HepG2 (cell line): ENCODE data around the gene COMMD4. TPM values are rescaled to one million over a fixed set of nuclear protein-coding genes. Genes with fewer than 3 reads are reported as not detected.
A peak's percentile ranks its signal among the peaks of the same experiment; 100 is the strongest.

Source experiments
- AGO2 ChIP-seq: fragments of 200-400 bp; formaldehyde crosslinking; optimal IDR thresholded peaks from 2 replicates; pipeline ENCODE3; 2017; ENCODE audit warnings: mild to moderate bottlenecking, low read depth, low read length, moderate library complexity
- CC2D1A ChIP-seq: sonication (generic); formaldehyde crosslinking; IDR thresholded peaks from 2 replicates; pipeline ENCODE4 v1.8.1; 2023; ENCODE audit warnings: mild to moderate bottlenecking, missing genetic modification reagents
- HIVEP1 ChIP-seq: sonication (generic); formaldehyde crosslinking; IDR thresholded peaks from 2 replicates; pipeline ENCODE4 v1.4.0; 2020; ENCODE audit warnings: mild to moderate bottlenecking, missing genetic modification reagents
- KIAA2018 ChIP-seq: sonication (generic); formaldehyde crosslinking; IDR thresholded peaks from 2 replicates; pipeline ENCODE4 v1.5.0; 2020; ENCODE audit warnings: mild to moderate bottlenecking, missing genetic modification reagents, borderline replicate concordance
- MTA1 ChIP-seq: sonication (generic); formaldehyde crosslinking; IDR thresholded peaks from 2 replicates; pipeline ENCODE4 v1.4.0; 2020; ENCODE audit warnings: missing genetic modification reagents, mild to moderate bottlenecking, borderline replicate concordance
- PAX8 ChIP-seq: sonication (generic); formaldehyde crosslinking; IDR thresholded peaks from 2 replicates; pipeline ENCODE4 v1.8.0; 2022; ENCODE audit warnings: mild to moderate bottlenecking, missing genetic modification reagents, borderline replicate concordance
- POLR2AphosphoS5 ChIP-seq: IDR thresholded peaks from 2 replicates; pipeline ENCODE4 v1.6.1; 2012; ENCODE audit warnings: low read depth, low read length
- SETDB1 ChIP-seq: sonication (generic); formaldehyde crosslinking; IDR thresholded peaks from 2 replicates; pipeline ENCODE4 v1.5.1; 2020; ENCODE audit warnings: missing genetic modification reagents, mild to moderate bottlenecking, borderline replicate concordance
- SSRP1 ChIP-seq: IDR thresholded peaks from 2 replicates; pipeline ENCODE4 v1.6.1; 2016; ENCODE audit warnings: control low read depth
- ZBTB38 ChIP-seq: sonication (generic); formaldehyde crosslinking; IDR thresholded peaks from 2 replicates; pipeline ENCODE4 v1.5.1; 2020; ENCODE audit warnings: mild to moderate bottlenecking, missing genetic modification reagents
- ZFY ChIP-seq: sonication (generic); formaldehyde crosslinking; IDR thresholded peaks from 2 replicates; pipeline ENCODE4 v1.4.0; 2020; ENCODE audit warnings: missing genetic modification reagents
- ZNF709 ChIP-seq: sonication (generic); formaldehyde crosslinking; IDR thresholded peaks from 2 replicates; pipeline ENCODE4 v1.5.0; 2020; ENCODE audit warnings: mild to moderate bottlenecking, missing genetic modification reagents
- ZNF788 ChIP-seq: sonication (generic); formaldehyde crosslinking; IDR thresholded peaks from 2 replicates; pipeline ENCODE4 v1.5.0; 2020; ENCODE audit warnings: mild to moderate bottlenecking, missing genetic modification reagents, borderline replicate concordance
- polyA plus RNA-seq, 8 experiments: library from polyadenylated mRNA; depleted of rRNA in 3 of 8; stranded (reverse) in 7 of 8; unstranded in 1 of 8; fragments of >200 nt; fragmentation: Illumina TruSeq in 4 of 8; extraction: Trizol in 4 of 8; gene quantifications; 2 replicates each; pipeline versions ENCODE4 v1.2.1 to v1.2.3, GENCODE V29; 2011 to 2016; ENCODE audit warnings: low read depth in 4 of 8, missing spikeins in 1 of 8, mixed read lengths in 1 of 8; ENCODE audit not compliant: insufficient read depth in 1 of 8
- total RNA-seq, 5 experiments: library from RNA; depleted of rRNA; stranded (reverse); fragments of >200 nt; fragmentation: Illumina TruSeq; extraction: Trizol; gene quantifications; 2 replicates each; pipeline ENCODE4 v1.2.3, GENCODE V29; 2016; ENCODE audit warnings: low read depth in 1 of 5
- TF ChIP-seq, protein P1 (sequence below): sonication (generic); formaldehyde crosslinking; IDR thresholded peaks from 2 replicates; pipeline ENCODE4 v1.4.0; 2020; ENCODE audit warnings: missing genetic modification reagents
- TF ChIP-seq, protein P2 (sequence below): sonication (generic); formaldehyde crosslinking; IDR thresholded peaks from 2 replicates; pipeline ENCODE4 v1.4.0; 2020; ENCODE audit warnings: missing genetic modification reagents

COMMD4 gene
- total and polyA plus RNA-seq, 2 of the 13 experiments (the other 11 are each of a cell fraction or from before 2014, with no cell fraction given) = 45.8 to 89.9 TPM

DNA sequence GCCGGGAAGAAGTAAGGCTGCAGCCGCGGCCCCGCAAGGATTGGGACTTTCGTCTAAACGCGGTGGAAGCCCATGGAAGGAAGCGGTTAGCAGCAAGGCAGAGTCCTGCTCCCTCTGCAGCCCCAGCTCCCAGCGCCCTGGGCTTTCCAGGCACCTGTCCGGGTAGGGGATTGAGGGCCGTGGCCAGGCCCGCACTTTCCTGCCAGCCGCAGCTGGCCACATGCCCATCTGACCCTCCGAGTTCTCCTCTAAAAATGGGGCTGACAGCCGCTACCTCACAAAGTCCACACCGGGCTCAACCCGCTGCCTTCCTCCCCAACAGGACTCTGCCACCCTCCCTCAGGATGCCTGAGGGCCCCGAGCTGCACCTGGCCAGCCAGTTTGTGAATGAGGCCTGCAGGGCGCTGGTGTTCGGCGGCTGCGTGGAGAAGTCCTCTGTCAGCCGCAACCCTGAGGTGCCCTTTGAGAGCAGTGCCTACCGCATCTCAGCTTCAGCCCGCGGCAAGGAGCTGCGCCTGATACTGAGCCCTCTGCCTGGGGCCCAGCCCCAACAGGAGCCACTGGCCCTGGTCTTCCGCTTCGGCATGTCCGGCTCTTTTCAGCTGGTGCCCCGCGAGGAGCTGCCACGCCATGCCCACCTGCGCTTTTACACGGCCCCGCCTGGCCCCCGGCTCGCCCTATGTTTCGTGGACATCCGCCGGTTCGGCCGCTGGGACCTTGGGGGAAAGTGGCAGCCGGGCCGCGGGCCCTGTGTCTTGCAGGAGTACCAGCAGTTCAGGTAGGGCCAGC, 12.9 kb downstream of the COMMD4 start (continued):
- TF ChIP-seq, protein P1, sequence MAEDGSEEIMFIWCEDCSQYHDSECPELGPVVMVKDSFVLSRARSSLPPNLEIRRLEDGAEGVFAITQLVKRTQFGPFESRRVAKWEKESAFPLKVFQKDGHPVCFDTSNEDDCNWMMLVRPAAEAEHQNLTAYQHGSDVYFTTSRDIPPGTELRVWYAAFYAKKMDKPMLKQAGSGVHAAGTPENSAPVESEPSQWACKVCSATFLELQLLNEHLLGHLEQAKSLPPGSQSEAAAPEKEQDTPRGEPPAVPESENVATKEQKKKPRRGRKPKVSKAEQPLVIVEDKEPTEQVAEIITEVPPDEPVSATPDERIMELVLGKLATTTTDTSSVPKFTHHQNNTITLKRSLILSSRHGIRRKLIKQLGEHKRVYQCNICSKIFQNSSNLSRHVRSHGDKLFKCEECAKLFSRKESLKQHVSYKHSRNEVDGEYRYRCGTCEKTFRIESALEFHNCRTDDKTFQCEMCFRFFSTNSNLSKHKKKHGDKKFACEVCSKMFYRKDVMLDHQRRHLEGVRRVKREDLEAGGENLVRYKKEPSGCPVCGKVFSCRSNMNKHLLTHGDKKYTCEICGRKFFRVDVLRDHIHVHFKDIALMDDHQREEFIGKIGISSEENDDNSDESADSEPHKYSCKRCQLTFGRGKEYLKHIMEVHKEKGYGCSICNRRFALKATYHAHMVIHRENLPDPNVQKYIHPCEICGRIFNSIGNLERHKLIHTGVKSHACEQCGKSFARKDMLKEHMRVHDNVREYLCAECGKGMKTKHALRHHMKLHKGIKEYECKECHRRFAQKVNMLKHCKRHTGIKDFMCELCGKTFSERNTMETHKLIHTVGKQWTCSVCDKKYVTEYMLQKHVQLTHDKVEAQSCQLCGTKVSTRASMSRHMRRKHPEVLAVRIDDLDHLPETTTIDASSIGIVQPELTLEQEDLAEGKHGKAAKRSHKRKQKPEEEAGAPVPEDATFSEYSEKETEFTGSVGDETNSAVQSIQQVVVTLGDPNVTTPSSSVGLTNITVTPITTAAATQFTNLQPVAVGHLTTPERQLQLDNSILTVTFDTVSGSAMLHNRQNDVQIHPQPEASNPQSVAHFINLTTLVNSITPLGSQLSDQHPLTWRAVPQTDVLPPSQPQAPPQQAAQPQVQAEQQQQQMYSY (CRISPR knock-in tag) = peak; percentile 73
- TF ChIP-seq CC2D1A (no peak), AGO2 (peak; percentile 93), ZFY (peak; percentile 50; the same call in 1 of the 2 replicates), ZNF709 (no peak), SSRP1 (CRISPR knock-in tag) (no peak), POLR2AphosphoS5 (0 out of 2 replicates have a peak, but pooled peaks have one; percentile 22), PAX8 (no peak), ZNF788 (CRISPR knock-in tag) (0 out of 2 replicates have a peak, but pooled peaks have one; percentile 57), ZBTB38 (CRISPR knock-in tag) (peak; percentile 72; the same call in 1 of the 2 replicates), HIVEP1 (CRISPR knock-in tag) (0 out of 2 replicates have a peak, but pooled peaks have one; percentile 68), SETDB1 (CRISPR knock-in tag) (no peak), KIAA2018 (no peak), MTA1 (0 out of 2 replicates have a peak, but pooled peaks have one; percentile 16)
- TF ChIP-seq, protein P2, sequence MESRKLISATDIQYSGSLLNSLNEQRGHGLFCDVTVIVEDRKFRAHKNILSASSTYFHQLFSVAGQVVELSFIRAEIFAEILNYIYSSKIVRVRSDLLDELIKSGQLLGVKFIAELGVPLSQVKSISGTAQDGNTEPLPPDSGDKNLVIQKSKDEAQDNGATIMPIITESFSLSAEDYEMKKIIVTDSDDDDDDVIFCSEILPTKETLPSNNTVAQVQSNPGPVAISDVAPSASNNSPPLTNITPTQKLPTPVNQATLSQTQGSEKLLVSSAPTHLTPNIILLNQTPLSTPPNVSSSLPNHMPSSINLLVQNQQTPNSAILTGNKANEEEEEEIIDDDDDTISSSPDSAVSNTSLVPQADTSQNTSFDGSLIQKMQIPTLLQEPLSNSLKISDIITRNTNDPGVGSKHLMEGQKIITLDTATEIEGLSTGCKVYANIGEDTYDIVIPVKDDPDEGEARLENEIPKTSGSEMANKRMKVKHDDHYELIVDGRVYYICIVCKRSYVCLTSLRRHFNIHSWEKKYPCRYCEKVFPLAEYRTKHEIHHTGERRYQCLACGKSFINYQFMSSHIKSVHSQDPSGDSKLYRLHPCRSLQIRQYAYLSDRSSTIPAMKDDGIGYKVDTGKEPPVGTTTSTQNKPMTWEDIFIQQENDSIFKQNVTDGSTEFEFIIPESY (CRISPR knock-in tag) = peak; percentile 98
